GM20000 (cell line): ENCODE data around the gene ABL1.

Source experiments
- DNase-seq: peaks from one replicate; pipeline ENCODE4 v3.0.0; 2012; ENCODE audit warnings: low spot score
- CTCF ChIP-seq: IDR thresholded peaks from 2 replicates; pipeline ENCODE4 v1.5.1; 2012; ENCODE audit warnings: mild to moderate bottlenecking, control low read depth; ENCODE audit errors: extremely low read depth, missing control alignments

Gene ABL1

GRCh38 chr9:130890124-130890523 is 55.1 kb downstream of the ABL1 start:
- TF ChIP-seq CTCF, result no peak
- no peak for DNase-seq

DNA sequence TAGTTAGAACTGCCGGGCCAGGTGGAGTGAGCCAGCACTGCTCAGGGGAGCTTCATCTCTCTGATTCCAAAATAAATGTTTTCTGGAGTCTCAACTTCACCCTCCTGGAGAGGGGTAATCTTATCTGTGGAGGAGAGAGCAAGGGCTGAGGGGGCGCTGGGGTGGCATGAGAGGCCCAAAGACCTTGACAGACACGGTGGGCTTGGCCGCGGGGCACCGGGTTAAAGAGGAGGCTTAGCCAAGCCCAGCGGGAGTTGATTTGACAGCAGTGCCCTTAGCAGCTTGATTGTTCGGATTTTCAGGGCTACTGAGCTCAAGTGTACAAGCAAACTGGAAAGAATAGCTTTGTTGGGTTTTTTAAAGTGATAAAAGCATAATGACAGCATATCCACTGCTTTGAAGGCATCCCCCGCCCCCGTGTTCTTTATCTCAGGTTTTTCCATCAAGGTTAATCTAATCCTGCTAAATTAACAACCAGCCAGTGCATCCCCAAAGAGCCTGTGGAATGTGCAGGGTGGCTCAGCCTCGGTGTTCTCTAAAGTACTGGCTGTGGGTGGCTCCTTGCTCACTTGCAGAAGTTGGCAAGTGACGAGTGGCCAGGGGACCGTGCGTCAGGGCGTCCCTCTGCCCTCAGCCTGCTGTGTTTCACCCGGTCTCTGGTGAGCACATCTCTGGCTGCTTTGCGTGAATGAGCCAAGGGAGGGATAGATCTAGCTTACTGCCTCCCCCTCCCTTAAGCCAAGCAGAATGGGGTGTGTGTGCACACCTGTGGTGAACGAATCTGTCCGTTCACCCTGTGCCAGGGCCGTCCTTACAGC is 56.0 kb downstream of the ABL1 start:
- no peak for TF ChIP-seq CTCF
- DNase-seq, result no peak

GRCh38 chr9:130891688-130892476 is 56.8 kb downstream of the ABL1 start:
- no peak for DNase-seq
- TF ChIP-seq CTCF, result no peak

DNA sequence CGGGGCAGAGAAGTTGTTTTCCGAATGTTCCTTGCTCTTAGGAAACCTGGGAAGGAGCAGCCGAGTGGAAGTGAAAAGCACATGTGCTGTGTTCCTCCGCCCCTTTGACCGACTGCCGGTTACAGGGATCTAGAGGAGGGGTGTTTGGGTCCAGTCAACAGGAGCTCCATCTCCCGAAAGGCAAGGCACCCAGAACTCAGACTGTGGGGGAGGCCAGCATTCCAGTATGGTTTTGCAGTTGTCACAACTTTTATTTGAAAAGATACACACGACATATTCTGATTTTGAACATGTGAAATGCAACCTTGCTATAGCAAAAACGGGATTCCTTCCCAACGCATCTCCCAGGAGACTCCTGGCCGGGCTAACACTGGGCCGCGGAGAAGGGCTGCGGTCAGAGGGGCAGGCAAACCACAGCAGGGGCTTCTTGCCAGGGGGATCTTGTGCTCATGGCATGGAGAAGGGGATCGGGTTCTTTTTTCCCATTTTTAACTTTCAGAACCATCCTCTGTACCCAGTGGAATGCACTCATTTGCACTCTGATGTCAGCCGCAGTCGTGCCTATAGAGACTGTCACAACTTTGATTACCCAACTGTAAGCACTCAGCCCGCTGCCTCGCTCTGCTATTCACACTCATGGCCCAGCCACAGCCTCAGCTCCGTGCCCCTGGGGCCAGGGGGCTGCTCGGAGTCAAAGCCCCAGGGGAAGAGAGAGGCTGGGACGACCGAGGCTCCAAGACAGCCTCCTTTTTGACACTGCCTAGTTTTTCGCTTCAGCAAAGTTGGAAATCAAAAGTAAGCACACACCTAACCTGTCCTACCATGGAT is 57.6 kb downstream of the ABL1 start:
- no peak for TF ChIP-seq CTCF
- DNase-seq, result no peak

GRCh38 chr9:130893341-130894101 is 58.5 kb downstream of the ABL1 start:
- no peak for DNase-seq
- TF ChIP-seq CTCF, result no peak

DNA sequence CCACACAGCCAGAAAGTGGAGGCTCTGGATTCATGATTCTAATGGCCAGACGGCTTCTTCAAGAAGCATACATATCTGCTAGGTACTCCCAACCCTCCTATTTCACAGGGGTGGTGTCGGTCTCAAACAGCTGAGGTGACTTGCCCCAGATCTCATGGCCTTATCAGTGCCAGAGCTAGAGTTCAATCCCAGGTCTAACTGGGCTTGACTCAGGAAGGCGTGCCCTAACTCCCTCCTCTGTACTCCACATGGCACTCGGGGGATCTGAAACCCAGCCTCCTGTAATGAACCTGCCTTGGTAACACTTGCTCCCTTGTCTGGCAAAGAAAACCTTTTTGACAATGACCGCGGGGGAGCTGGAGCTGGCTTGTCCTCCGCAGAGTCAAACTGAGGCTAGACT is 59.5 kb downstream of the ABL1 start:
- no peak for TF ChIP-seq CTCF
- no peak for DNase-seq
